ENCODE results near the gene SLC39A6.

- no peak for TF ChIP-seq CTCF (IDR thresholded peaks at IDR 0.05)
- TF ChIP-seq POLR2A (IDR thresholded peaks at IDR 0.05): no peak
Measured at GRCh38 chr18:36176177-36176584, 47.0 kb upstream of the SLC39A6 start.

Data from heart left ventricle (tissue), 13 donors.